ENCODE results near the gene DAB2.
"Not testable (repeated sequence)": the region's sequence is repeated elsewhere in the genome, so short reads cannot be mapped to it uniquely, and the experiment has no call there.

DAB2 gene

GRCh38 chr5:39337252-39337915 lies 87.4 kb downstream of the DAB2 start:
- ChIA-PET POLR2A (no interaction called here), CTCF (interaction anchor here (0.7 kb wide), 1 partner anchor 1428 kb away, joined by 3 read pairs; no protein-coding TSS in a partner anchor)
- no peak for DNase-seq (ENCODE audit: extremely low spot score)
- no peak for TF ChIP-seq FOXA1 (IDR thresholded peaks at IDR 0.05)
- TF ChIP-seq ELF4 (IDR thresholded peaks at IDR 0.05), result no peak

GRCh38 chr5:39334296-39334695 lies 90.5 kb downstream of the DAB2 start:
- DNase-seq (ENCODE audit: extremely low spot score); POLR2A ChIA-PET; CTCF ChIA-PET: not testable (repeated sequence)

- ChIA-PET POLR2A (no interaction called here), CTCF (no interaction called here)
- no peak for DNase-seq (ENCODE audit: extremely low spot score)
- TF ChIP-seq, protein P1, sequence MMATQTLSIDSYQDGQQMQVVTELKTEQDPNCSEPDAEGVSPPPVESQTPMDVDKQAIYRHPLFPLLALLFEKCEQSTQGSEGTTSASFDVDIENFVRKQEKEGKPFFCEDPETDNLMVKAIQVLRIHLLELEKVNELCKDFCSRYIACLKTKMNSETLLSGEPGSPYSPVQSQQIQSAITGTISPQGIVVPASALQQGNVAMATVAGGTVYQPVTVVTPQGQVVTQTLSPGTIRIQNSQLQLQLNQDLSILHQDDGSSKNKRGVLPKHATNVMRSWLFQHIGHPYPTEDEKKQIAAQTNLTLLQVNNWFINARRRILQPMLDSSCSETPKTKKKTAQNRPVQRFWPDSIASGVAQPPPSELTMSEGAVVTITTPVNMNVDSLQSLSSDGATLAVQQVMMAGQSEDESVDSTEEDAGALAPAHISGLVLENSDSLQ (IDR thresholded peaks at IDR 0.05), result no peak
- TF ChIP-seq BHLHE40 (IDR thresholded peaks at IDR 0.05; ENCODE audit: borderline replicate concordance), result no peak
- no peak for TF ChIP-seq HDGF (IDR thresholded peaks at IDR 0.05; ENCODE audit: borderline replicate concordance)
- TF ChIP-seq ARNT (IDR thresholded peaks at IDR 0.05), result no peak
- TF ChIP-seq ELF4 (IDR thresholded peaks at IDR 0.05), result no peak
- no peak for TF ChIP-seq FOXK2 (IDR thresholded peaks at IDR 0.05)
- TF ChIP-seq ZNF384 (IDR thresholded peaks at IDR 0.05), result no peak
- no peak for TF ChIP-seq TARDBP (IDR thresholded peaks at IDR 0.05)
- no peak for TF ChIP-seq L3MBTL2 (conservative IDR thresholded peaks at IDR 0.05)
- TF ChIP-seq CTBP1 (IDR thresholded peaks at IDR 0.05; ENCODE audit: borderline replicate concordance), result no peak
- TF ChIP-seq FOXM1 (IDR thresholded peaks at IDR 0.05; ENCODE audit: borderline replicate concordance), result no peak
- TF ChIP-seq FOXA1 (IDR thresholded peaks at IDR 0.05), result no peak
- TF ChIP-seq SUZ12 (IDR thresholded peaks at IDR 0.05), result no peak
- TF ChIP-seq LEF1 (IDR thresholded peaks at IDR 0.05; ENCODE audit: borderline replicate concordance), result no peak
- no peak for TF ChIP-seq NFRKB (IDR thresholded peaks at IDR 0.05)
Observed at GRCh38 chr5:39333104-39333503, 91.7 kb downstream of the DAB2 start.

GRCh38 chr5:39331861-39332381 lies 92.9 kb downstream of the DAB2 start:
- CTCF ChIA-PET, result no interaction called here
- DNase-seq (ENCODE audit: extremely low spot score), result no peak

DNA sequence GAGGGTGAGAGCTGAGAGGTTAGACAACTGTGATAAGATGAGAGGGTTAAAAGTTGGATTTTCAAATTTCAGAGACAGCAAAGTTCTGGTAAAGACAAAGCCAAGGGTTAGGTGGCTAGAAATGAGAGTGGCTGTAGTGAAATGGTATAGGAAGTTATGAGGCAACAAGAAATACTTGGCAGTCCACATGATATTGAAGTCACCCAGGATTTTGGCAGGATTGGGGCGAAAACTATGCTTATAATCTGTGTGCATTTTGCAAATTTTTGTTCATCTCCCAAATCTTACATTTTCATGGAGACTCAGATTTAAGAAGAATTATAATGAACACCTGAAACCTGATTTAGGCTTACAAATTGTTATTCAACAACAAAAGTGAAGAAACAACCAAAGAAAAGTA lies 96.0 kb downstream of the DAB2 start:
- no peak for DNase-seq (ENCODE audit: extremely low spot score)
- POLR2A ChIA-PET, result no interaction called here
- CTCF ChIA-PET, result no interaction called here
- TF ChIP-seq SUZ12 (IDR thresholded peaks at IDR 0.05), result no peak
- no peak for TF ChIP-seq ELF4 (IDR thresholded peaks at IDR 0.05)
- no peak for TF ChIP-seq LEF1 (IDR thresholded peaks at IDR 0.05; ENCODE audit: borderline replicate concordance)
- TF ChIP-seq CTBP1 (IDR thresholded peaks at IDR 0.05; ENCODE audit: borderline replicate concordance), result no peak
- TF ChIP-seq FOXA1 (IDR thresholded peaks at IDR 0.05), result no peak
- no peak for TF ChIP-seq ARNT (IDR thresholded peaks at IDR 0.05)
- TF ChIP-seq FOXM1 (IDR thresholded peaks at IDR 0.05; ENCODE audit: borderline replicate concordance), result no peak
- no peak for TF ChIP-seq TARDBP (IDR thresholded peaks at IDR 0.05)

More at GRCh38 chr5:39331861-39332381, 92.9 kb downstream of the DAB2 start:
- TF ChIP-seq CTBP1 (IDR thresholded peaks at IDR 0.05; ENCODE audit: borderline replicate concordance) (no peak), FOXA1 (IDR thresholded peaks at IDR 0.05) (no peak), BHLHE40 (IDR thresholded peaks at IDR 0.05; ENCODE audit: borderline replicate concordance) (no peak), SP1 (IDR thresholded peaks at IDR 0.05) (no peak), FOXK2 (IDR thresholded peaks at IDR 0.05) (no peak), TARDBP (IDR thresholded peaks at IDR 0.05) (no peak), HDGF (IDR thresholded peaks at IDR 0.05; ENCODE audit: borderline replicate concordance) (no peak), ARNT (IDR thresholded peaks at IDR 0.05) (no peak), LEF1 (IDR thresholded peaks at IDR 0.05; ENCODE audit: borderline replicate concordance) (no peak), FOXM1 (IDR thresholded peaks at IDR 0.05; ENCODE audit: borderline replicate concordance) (no peak), ZNF384 (IDR thresholded peaks at IDR 0.05) (no peak), SUZ12 (IDR thresholded peaks at IDR 0.05) (no peak), ELF4 (IDR thresholded peaks at IDR 0.05) (no peak), NFRKB (IDR thresholded peaks at IDR 0.05) (no peak), L3MBTL2 (conservative IDR thresholded peaks at IDR 0.05) (no peak)
- TF ChIP-seq, protein P1 (IDR thresholded peaks at IDR 0.05), result no peak
- POLR2A ChIA-PET, result no interaction called here

DNA sequence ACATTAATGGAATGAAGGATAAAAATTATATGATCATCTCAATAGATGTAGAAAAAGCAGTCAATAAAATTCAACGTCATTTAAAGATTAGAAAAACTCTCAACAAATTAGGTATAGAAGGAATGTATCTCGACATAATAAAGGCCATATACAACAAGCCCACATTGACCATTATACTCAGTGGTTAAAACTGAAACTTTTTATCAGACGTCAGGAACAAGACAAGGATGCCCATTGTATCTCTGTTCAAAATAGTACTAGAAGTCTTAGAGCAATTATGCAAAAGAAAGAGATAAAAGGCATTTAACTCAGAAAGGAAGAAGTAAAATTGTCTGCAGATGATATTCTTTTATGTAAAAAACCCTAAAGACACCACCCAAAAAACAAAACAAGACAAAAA lies 101.2 kb downstream of the DAB2 start:
- DNase-seq (ENCODE audit: extremely low spot score), result no peak
- ChIA-PET POLR2A (no interaction called here), CTCF (no interaction called here)
- TF ChIP-seq TARDBP (IDR thresholded peaks at IDR 0.05), result no peak
- no peak for TF ChIP-seq CTBP1 (IDR thresholded peaks at IDR 0.05; ENCODE audit: borderline replicate concordance)
- no peak for TF ChIP-seq LEF1 (IDR thresholded peaks at IDR 0.05; ENCODE audit: borderline replicate concordance)
- no peak for TF ChIP-seq FOXA1 (IDR thresholded peaks at IDR 0.05)
- TF ChIP-seq ZNF384 (IDR thresholded peaks at IDR 0.05), result no peak

Measured in HEK293T (cell line).